ENCODE measurements around the gene REPS2. TPM values are rescaled to one million over a fixed set of nuclear protein-coding genes. Genes with fewer than 3 reads are reported as not detected.

The REPS2 gene
- total RNA-seq, 4 donors from 2014 or later: 4.0 to 12.6 (median 5.0) TPM

- DNase-seq (ENCODE audit: low spot score) (no peak), ATAC-seq (ENCODE audit: low FRiP score) (no peak)
- no peak for TF ChIP-seq CTCF (IDR thresholded peaks at IDR 0.05)
Observed at GRCh38 chrX:17024886-17025285, 78.4 kb downstream of the REPS2 start.

GRCh38 chrX:17025621-17026302 is 79.3 kb downstream of the REPS2 start:
- DNase-seq (ENCODE audit: low spot score) (no peak), ATAC-seq (ENCODE audit: low FRiP score) (no peak)
- TF ChIP-seq CTCF (IDR thresholded peaks at IDR 0.05): no peak

GRCh38 chrX:17027931-17028330 is 81.5 kb downstream of the REPS2 start:
- no peak for TF ChIP-seq CTCF (IDR thresholded peaks at IDR 0.05)
- DNase-seq (ENCODE audit: low spot score) (no peak), ATAC-seq (ENCODE audit: low FRiP score) (no peak)

GRCh38 chrX:17028356-17028755 is 81.9 kb downstream of the REPS2 start:
- no peak for TF ChIP-seq CTCF (IDR thresholded peaks at IDR 0.05)
- no peak for DNase-seq (ENCODE audit: low spot score)
- no peak for ATAC-seq (ENCODE audit: low FRiP score)

- DNase-seq (ENCODE audit: low spot score) (no peak), ATAC-seq (ENCODE audit: low FRiP score) (no peak)
- TF ChIP-seq CTCF (IDR thresholded peaks at IDR 0.05): no peak
Observed at GRCh38 chrX:17030092-17030491, 83.6 kb downstream of the REPS2 start.

GRCh38 chrX:17030580-17031270 is 84.3 kb downstream of the REPS2 start:
- no peak for ATAC-seq (ENCODE audit: low FRiP score)
- TF ChIP-seq CTCF (IDR thresholded peaks at IDR 0.05): no peak
- no peak for DNase-seq (ENCODE audit: low spot score)

GRCh38 chrX:17031827-17032226 is 85.4 kb downstream of the REPS2 start:
- TF ChIP-seq CTCF (IDR thresholded peaks at IDR 0.05): no peak
- ATAC-seq (ENCODE audit: low FRiP score): no peak
- no peak for DNase-seq (ENCODE audit: low spot score)
